Retinal pigment epithelial cell (primary cell): ENCODE measurements around the gene BATF3.

Experiments
- DNase-seq: peaks from one replicate; pipeline ENCODE4 v3.0.0-alpha.2; 2010; ENCODE audit warnings: low read depth
- H3K4me3 ChIP-seq: 2 replicates; pipeline ENCODE4 v1.5.1; 2011; ENCODE audit warnings: mild to moderate bottlenecking, low read length, control low read depth, moderate library complexity
- TF ChIP-seq, protein P1 (sequence below): conservative IDR thresholded peaks from 2 replicates; pipeline ENCODE4 v1.5.1; 2011; ENCODE audit warnings: low read depth, low read length, control low read depth, inconsistent platforms

Gene BATF3

DNA sequence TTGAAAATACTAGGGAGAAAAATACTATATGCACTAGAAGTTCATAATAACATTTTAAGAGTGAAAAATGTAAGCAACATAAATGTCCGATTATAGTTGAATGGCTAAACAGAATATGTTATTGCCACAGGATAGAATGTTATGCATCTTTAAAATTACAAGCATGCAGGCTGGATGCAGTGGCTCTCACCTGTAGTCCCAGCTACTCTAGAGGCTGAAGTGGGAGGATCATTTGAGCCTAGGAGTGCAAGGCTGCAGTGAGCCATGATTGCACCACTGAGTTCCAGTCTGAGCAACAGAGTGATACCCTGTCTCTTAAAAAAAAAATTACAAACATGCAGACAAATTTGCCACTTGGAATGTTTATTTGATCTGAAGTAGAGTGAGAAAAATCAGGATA lies 3.0 kb upstream of the BATF3 start:
- TF ChIP-seq, protein P1, sequence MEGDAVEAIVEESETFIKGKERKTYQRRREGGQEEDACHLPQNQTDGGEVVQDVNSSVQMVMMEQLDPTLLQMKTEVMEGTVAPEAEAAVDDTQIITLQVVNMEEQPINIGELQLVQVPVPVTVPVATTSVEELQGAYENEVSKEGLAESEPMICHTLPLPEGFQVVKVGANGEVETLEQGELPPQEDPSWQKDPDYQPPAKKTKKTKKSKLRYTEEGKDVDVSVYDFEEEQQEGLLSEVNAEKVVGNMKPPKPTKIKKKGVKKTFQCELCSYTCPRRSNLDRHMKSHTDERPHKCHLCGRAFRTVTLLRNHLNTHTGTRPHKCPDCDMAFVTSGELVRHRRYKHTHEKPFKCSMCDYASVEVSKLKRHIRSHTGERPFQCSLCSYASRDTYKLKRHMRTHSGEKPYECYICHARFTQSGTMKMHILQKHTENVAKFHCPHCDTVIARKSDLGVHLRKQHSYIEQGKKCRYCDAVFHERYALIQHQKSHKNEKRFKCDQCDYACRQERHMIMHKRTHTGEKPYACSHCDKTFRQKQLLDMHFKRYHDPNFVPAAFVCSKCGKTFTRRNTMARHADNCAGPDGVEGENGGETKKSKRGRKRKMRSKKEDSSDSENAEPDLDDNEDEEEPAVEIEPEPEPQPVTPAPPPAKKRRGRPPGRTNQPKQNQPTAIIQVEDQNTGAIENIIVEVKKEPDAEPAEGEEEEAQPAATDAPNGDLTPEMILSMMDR: no peak
- DNase-seq: no peak
- H3K4me3 ChIP-seq: no peak overlapping the region

DNA sequence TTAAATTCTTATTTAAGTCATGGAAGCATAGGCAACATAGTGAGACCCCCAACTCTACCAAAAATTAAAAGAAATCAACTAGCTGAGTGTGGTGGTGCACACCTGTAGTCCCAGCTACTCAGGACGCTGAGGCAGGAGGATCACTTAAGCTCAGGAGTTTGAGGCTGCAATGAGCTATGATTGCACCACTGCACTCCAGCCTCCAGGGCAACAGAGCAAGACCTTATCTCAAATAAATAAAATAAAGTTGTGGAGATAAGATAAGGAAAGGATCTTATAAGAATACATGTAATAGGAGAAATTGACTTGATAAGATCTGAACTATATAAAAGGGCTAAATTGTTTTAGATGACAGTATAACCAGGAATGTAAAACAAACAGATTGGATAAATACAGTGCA lies 2.3 kb upstream of the BATF3 start:
- no peak overlapping the region for H3K4me3 ChIP-seq
- no peak for DNase-seq
- TF ChIP-seq, protein P1: no peak

DNA sequence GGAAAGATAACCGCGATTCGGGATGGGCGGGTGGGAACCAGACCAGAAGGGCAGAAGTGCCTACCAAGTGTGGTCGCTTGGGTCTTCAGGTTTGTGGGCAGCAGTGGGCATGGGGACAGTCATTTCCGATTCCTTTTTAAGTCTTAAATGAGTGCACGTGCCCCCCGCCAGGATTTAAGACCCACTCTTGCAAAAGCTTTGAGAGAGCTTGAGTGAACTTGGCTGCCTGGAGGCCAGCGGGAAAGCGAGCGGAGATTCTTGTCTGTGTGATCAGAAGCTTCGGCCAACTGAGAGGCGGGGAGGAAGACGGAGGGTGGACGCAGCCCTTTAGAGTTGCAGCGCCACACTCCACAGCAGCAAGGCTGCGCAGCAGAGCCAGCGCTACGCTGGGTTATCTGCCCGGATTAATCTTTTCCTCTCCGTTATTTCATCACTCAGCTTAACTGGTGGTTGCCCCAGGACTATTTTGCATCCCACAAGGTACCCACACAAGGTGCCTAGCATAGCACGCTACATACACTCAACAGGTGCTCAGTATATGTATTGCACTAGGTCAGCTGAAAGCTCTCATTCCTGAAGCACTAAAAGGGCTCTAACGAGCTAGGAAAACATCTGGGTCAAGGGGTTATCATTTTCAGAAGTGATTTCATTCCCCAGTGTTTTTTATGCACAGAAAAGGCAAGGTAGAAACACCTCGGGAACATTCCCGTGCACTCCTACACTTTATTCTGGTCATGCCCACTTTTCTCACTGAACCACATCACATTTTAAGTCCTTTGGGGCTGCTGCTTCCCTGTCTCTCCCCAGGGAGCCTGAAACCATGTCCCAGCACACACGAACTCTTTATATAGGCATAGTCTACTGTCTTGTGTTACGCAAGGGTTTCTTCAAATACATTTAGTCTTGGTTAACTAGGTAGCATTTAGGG lies 1.5 kb upstream of the BATF3 start:
- H3K4me3 ChIP-seq: peak overlapping the region; percentile 37
- TF ChIP-seq, protein P1: peak; percentile 20
- peak; percentile 11 for DNase-seq

DNA sequence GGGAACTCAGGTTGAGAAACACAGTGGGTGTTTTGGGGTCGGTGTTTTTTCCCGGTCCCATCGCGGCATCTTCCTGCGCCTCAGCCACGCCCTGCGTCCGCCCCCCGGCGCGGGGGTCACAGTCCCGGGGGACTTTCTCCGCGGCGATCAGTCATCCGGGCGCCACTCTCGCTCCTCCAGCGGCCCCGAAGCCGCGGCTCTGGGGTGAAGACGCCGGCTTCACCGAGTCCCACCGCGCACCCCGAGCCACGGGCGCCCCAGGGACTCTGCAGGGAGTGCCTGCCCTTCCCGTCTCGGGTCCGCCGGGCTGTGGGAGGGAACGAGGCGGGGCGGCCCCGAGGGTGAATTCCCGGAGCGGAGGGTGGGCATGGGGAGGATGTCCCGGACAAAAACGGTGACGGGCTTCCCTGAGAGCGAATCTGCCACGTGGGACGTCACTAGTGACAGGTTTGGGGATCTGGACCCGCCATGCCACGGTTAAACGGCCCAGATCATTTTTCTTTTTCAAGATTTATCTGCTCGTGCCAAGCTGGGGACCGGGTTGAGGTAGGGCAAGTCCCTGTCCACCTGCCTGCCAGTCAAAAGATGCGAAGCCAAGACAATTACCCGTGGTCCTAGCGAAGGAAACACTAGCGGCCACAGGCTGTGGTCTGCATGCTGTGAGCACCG lies 717 bp upstream of the BATF3 start:
- TF ChIP-seq, protein P1: no peak
- no peak for DNase-seq

DNA sequence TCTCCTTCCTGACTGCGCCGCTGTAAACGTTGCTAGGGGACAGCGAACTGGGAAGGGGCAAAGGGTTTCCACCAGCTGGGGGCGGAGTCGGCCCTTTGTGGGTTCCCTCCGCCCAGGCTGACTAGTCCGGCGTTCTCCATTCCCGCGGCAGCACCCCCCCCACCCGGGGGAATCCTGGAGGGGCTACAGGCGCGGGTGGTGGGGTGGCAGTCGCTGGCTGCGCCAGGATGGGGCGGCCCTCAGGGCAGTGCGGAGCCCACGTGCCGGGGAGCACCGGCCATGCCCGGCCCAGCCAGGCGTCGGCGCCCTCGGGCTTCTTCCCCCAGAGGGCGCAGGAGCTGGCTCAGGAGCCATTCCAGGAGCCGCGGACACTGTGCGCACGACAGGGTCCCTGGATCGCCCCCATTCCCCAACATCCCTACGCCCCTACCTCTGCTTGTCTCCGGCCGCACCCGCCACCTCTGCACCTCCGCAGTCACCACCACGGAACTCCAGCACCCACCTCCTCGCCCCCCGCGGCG lies 476 bp downstream of the BATF3 start:
- TF ChIP-seq, protein P1: peak; percentile 46
- no peak for DNase-seq
- H3K4me3 ChIP-seq: peak overlapping the region; percentile 31

More for the DNA sequence above, 717 bp upstream of the BATF3 start:
- H3K4me3 ChIP-seq: peak overlapping the region; percentile 37

DNA sequence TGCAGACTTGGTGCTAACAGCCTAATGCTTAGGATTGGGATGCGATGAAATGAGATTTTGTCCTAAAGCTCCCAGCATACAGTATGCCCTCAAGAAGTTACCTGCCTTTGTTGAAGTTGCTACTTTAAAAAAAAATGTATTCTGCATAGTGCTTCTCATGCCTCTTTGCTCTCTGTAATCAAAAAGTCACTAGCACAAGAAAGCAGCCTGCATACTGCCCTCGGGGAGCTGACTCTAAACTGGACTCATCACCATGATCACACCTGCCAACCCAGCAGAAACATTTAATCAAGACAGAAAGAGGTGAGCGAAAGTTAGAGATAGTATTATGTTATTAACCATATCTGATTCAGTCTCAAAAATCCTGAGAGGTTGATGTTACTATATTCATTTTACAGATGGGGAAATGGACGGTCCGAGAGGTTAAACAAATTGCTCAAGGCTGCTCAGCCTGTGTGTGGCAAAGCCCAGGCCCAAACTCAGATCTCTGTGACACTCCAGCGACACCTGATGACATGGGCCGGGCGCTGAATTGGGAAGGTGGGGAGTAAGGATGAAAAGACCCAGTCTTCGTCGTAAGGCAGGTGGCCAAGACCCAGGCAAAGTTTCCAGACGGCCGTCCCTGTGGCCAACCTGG lies 1.1 kb downstream of the BATF3 start:
- DNase-seq: no peak
- TF ChIP-seq, protein P1: no peak
- H3K4me3 ChIP-seq: no peak overlapping the region
